GM19455 (cell line): Measurements from ENCODE around the gene CYB561D2.
A peak's percentile ranks its signal among the peaks of the same experiment; 100 is the strongest.

Source experiments
- ATAC-seq: cut with Tn5 transposase; IDR thresholded peaks from one replicate; pipeline ENCODE4 v1.9.1; 2021; ENCODE audit not compliant: unreplicated experiment

The CYB561D2 gene

GRCh38 chr3:50323092-50323600 is 27.5 kb upstream of the CYB561D2 start:
- ATAC-seq, result no peak

- no peak for ATAC-seq
These were observed 27.0 kb upstream of the CYB561D2 start for GRCh38 chr3:50323614-50324199.

- no peak for ATAC-seq
These were observed 26.1 kb upstream of the CYB561D2 start for GRCh38 chr3:50324351-50325112.

- ATAC-seq, result no peak
These were observed 25.6 kb upstream of the CYB561D2 start for GRCh38 chr3:50325113-50325480.

GRCh38 chr3:50325497-50326181 is 25.0 kb upstream of the CYB561D2 start:
- no peak for ATAC-seq

GRCh38 chr3:50326182-50326541 is 24.5 kb upstream of the CYB561D2 start:
- ATAC-seq, result no peak

- no peak for ATAC-seq
These were observed 23.5 kb upstream of the CYB561D2 start for GRCh38 chr3:50327129-50327528.

GRCh38 chr3:50327943-50328691 is 22.5 kb upstream of the CYB561D2 start, which contains the start of gene TUSC2:
TSS of gene TUSC2 (minus strand) at chr3:50328223. CDS start at chr3:50328099, 124 bp downstream.
- ATAC-seq, result peak; percentile 81

GRCh38 chr3:50330330-50330729 is 20.3 kb upstream of the CYB561D2 start:
- ATAC-seq, result no peak

GRCh38 chr3:50331364-50331907 is 19.2 kb upstream of the CYB561D2 start:
- no peak for ATAC-seq

GRCh38 chr3:50333744-50334328 is 16.8 kb upstream of the CYB561D2 start:
- no peak for ATAC-seq

GRCh38 chr3:50334339-50335075 is 16.2 kb upstream of the CYB561D2 start:
- ATAC-seq, result no peak

- ATAC-seq, result peak; percentile 34
These were observed 14.0 kb upstream of the CYB561D2 start for GRCh38 chr3:50336452-50337174.

GRCh38 chr3:50337175-50337861 is 13.3 kb upstream of the CYB561D2 start:
- peak; percentile 66 for ATAC-seq

- ATAC-seq, result no peak
These were observed 11.7 kb upstream of the CYB561D2 start for GRCh38 chr3:50338965-50339364.

- no peak for ATAC-seq
These were observed 11.0 kb upstream of the CYB561D2 start for GRCh38 chr3:50339485-50340146.

GRCh38 chr3:50340147-50340447 is 10.6 kb upstream of the CYB561D2 start:
- ATAC-seq, result no peak
